NOMO-1 treated with dmso at 0.1 percent for 144 hours (cell line): ENCODE data around the gene GTF2F2.
A peak's percentile ranks its signal among the peaks of the same experiment; 100 is the strongest.
"Not testable (repeated sequence)": the region's sequence is repeated elsewhere in the genome, so short reads cannot be mapped to it uniquely, and the experiment has no call there.

ENCODE experiments used
- DNase-seq: peaks from one replicate; lab custom pipeline; 2025; ENCODE audit not compliant: unreplicated experiment; lab: John Stamatoyannopoulos, UW

Gene GTF2F2

DNA sequence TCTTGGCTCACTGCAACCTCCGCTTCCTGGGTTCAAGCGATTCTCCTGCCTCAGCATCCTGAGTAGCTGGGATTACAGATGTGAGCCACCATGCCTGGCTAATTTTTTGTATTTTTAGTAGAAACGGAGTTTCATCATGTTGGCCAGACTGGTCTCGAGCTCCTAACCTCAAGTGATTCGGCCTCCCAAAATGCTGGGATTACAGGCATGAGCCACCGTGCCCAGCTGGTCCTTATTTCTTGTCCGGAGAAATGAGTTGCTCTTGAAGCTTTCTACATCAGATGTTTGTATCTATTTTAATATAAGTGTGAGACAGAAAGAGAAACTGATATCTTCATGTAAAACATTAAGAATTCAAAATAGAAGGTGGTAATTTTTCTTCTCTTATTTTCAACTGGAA lies 124.4 kb downstream of the GTF2F2 start:
- DNase-seq: not testable (repeated sequence)

DNA sequence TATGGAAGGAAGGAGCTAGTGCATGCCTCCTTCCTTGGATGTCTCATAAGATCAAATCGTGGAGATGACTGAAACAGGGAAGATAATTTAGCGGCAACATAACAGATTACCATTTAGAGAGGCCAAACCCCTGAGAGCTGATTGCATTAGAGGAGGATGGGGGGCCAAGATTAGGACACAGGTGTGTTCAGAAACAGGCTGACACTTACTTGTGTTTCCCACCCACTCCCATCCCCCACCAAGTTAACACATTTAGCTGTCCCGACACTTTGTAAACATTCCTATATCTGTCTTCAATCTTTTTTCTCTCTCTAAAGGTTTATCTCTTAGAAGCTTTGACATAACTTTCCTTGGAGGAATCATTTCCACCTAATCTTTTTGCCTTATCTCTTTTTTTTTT lies 129.4 kb downstream of the GTF2F2 start:
- no peak for DNase-seq

DNA sequence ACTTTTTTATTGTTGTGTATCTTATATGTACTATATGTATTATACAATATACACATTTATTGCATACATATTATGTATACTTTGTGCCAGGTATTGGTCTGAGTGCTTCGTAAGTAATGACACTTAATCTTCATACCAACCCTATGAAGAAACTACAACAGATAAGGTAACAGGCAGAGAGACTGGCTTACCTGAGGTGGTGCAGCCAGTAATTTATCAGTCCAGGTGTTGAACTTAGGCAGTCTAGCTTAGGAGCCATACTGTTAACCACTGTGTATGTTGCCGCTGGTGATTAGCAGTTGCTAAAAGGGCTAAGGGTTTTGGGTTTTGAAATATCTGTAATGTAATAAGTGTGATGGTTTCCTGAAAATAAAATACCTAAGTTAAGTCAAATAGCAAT lies 134.1 kb downstream of the GTF2F2 start:
- DNase-seq: no peak

DNA sequence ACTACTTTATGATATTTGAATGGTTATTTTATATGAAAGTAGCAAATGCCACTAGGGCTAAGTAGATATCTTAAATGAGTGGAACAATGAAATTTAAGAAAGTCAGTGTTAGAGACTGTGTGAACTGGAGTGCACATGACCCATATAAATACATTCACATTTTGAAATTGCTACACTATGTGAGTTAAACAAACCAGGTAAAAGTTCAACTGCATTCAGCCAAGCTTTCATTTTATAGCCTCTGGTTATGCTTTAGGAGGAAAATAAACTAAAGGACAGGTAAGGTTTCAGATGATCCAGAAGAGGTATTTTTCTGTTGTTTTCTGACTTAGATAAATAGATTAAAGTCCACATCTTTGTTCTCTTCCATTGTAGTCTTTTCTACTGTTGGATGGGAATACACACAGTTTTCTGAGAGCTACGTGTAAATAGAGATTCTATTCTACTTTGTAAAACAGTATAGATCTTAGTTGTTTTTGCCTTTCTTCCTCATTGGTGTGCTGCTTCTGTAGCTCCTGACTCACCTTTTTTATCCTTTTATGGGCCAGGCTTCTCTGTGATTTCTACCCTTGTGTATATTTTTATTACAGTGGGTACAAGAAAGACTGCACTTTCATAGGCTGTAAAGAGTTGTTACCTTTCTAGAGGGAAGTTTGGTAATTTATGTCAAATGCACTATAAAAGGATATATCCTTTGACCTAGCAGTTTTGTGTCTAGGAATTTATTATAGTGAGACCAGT lies 135.1 kb downstream of the GTF2F2 start:
- DNase-seq: no peak

DNA sequence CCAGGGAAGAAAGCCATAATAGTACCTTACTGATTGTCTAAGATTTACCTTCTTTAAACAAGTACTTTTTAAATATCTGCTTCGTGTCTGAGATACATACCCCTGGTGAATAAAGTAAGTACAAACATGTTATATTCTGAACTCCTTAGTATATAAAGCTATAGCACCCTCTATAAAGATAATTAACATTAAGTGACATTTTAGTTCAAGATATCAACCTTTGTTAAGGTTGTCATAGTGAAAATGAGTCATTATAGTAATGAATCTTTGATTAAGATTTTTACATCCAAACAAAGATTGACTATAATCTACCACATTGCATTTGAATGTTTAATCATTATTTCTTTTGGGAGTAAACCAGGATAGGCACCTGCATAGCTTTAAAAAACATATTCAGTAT lies 135.9 kb downstream of the GTF2F2 start:
- DNase-seq: no peak

DNA sequence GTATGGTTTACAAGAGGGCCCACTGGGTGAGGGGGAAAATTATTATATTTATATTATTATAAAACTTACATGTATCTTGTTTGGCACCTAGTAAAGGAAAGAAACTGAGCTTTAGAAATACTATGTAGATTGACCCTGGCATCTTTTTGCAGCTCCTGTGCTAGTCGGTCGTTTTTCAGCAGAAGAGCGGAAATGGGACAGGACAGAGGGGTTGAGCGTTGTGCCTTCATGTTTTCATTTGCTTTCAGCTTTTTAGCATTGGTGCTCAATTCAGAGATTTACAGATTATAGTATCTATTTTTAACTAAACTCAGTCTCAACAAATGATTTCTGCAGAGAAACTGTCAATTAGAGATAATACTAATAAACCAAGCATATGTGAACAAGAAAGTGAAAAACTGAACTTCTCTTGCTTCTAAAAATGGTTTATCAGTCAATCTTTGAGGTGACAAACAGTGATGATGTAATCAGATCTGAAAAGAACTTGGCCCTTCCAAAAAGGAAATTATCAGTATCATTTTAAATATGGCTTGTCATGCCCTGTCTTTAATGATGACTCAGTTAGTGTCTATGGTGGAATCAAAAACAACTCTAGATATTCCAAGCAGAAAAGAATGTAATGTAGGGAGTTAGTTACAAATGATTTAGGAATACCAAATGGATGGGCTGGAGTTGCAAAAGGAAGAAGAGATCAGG lies 137.5 kb downstream of the GTF2F2 start:
- no peak for DNase-seq

DNA sequence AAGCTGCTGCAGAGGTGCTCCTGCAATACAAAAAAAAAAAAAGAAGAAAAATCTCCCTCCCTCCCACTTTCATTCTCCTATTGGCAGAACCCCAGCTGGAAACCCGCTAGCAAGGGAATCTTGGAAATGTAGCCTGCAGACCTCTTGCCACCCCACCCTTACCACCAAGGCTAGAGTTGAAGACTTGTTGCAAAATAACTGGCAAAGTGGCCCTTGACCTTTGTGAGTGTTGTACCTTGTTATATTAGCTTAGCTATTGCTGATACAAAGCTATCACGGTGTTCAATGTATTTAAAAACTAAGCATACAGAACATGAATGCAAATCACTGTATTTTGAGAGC lies 138.0 kb downstream of the GTF2F2 start:
- no peak for DNase-seq

DNA sequence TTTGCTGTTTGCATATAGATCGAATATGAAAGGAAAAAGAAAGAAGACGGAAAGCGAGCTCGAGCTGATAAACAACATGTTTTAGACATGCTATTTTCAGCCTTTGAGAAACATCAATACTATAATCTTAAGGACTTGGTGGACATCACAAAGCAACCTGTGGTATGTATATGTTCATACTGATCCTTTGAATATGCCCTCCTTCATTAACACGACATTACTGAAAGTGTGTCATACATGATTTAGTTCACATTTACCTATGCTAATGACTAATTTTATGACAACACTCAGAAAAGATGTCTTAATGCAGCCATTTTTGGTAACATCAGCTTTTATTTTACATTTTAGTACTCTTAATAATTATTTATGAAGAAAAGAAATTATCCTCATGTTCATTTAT lies 146.9 kb downstream of the GTF2F2 start:
- no peak for DNase-seq

- DNase-seq: no peak
Measured at GRCh38 chr13:45269204-45269603, 148.9 kb downstream of the GTF2F2 start.

GRCh38 chr13:45276913-45277312 lies 156.6 kb downstream of the GTF2F2 start:
- peak; percentile 35 for DNase-seq

GRCh38 chr13:45278096-45278645 lies 157.9 kb downstream of the GTF2F2 start:
- DNase-seq: no peak

DNA sequence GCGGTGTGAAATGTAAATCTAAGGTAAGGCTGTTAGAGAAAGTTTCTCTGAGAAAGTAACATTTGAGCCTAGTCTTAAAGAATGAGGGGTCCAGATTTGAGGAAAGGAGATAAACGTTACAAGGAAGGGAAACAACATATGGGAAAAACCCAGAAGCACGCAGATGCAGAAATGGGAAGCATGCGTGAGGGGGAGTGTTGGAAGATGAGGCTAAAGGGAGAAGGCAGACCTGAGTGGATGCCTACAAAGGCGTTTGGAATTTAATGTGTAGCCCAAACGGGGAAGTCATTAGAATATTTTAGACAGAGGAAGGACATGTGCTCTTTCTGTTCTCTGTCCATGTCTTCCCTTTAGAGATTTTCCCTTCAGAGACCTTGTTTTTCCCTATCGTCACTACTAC lies 159.7 kb downstream of the GTF2F2 start:
- DNase-seq: no peak

DNA sequence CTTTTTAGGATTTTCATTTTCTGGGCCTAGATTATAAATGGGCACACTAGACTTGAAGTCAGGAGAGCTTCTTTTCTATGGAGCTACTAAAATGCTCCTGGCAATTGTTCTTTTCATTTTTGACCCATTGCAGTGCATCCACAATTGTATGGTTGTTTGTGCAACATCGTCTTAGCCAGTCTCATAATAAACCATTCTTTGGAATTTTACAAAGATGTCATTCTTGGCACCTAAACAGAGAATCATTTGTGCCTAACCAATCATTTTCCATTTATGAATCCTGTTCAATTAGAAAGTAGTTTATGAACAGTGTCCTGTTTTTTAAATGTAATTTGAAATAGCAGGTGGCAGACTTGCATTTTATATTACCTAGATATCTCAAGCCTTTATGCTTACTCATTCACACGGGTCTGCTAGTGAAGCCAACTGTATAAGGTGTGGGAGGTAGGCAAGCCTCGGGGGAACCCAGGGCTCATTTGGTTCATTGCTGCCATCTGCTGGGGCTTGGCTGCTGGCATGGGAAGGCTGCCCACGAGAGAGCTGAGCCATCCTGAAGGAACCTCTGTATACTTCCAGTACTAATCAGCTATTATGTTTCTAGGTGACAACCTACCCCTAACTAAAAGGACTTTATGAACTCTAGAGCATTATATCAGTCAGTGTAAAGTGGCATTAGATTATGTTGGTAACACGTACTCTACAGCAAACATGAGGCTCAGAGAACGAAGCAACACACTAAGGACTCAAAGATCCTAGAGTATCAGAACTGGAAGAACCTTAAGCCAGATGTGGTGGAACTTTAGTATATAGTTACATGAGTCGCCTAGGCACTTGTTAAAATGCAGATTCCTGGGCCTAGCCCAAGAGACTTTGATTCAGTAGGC lies 160.7 kb downstream of the GTF2F2 start:
- no peak for DNase-seq

DNA sequence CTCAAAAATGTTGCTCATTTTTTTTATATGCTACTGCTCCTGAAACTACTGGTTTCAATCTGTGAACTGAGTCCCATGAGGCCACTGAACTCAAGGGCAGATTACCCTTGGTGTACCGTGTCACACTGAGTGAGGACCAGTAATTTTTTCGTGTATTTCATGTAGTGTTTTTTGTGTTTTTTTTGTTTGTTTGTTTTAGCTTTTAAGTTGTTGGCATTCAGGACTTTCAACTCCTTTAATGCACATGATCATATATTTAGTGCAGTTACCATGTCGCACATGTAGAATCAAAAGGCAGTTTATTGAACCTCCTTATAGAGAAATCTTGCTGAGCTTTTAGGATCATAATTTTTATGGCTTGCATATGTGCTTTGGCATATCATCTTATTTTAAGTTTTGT lies 162.7 kb downstream of the GTF2F2 start:
- DNase-seq: no peak

GRCh38 chr13:45289936-45290563 lies 169.7 kb downstream of the GTF2F2 start:
- DNase-seq: no peak

- DNase-seq: no peak
Measured at GRCh38 chr13:45292176-45292575, 171.9 kb downstream of the GTF2F2 start.

GRCh38 chr13:45295536-45295935 lies 175.2 kb downstream of the GTF2F2 start:
- no peak for DNase-seq

GRCh38 chr13:45296259-45296658 lies 175.9 kb downstream of the GTF2F2 start:
- DNase-seq: no peak

- DNase-seq: no peak
Measured at GRCh38 chr13:45297456-45298205, 177.3 kb downstream of the GTF2F2 start.

GRCh38 chr13:45298206-45298505 lies 177.8 kb downstream of the GTF2F2 start:
- DNase-seq: no peak

- DNase-seq: not testable (repeated sequence)
Measured at GRCh38 chr13:45298550-45298949, 178.2 kb downstream of the GTF2F2 start.
